IMR-90 (cell line): ENCODE data around the gene ADAMTS12. TPM values are rescaled to one million over a fixed set of nuclear protein-coding genes. Genes with fewer than 3 reads are reported as not detected.

Experiments
- ATAC-seq: fragments of 200-7000 bp; cut with Tn5 transposase; 2 replicates; pipeline ENCODE4 v1.9.1; 2020; ENCODE audit warnings: low read depth, mild to moderate bottlenecking, moderate library complexity
- BruUV-seq: library from RNA; stranded (reverse); fragments of 400-500 nt; replicated peaks from 2 replicates; lab custom pipeline; 2021; lab: Mats Ljungman, UMichigan
- CTCF ChIA-PET: fragments of 300-600 bp; formaldehyde crosslinking; extraction: SDS; loops from one replicate; lab custom pipeline; 2021; ENCODE audit warnings: antibody characterized with exemption; lab: Yijun Ruan, JAX
- POLR2A ChIA-PET: fragments of 300-600 bp; sonication (Branson Sonifier 250); formaldehyde crosslinking; loops from one replicate; lab custom pipeline; 2022; ENCODE audit warnings: antibody characterized with exemption; ENCODE audit not compliant: unreplicated experiment; lab: Charles Lee
- DNase-seq: peaks from one replicate; pipeline ENCODE4 v3.0.0; 2013
- H2AFZ ChIP-seq: replicated peaks from 2 replicates; pipeline ENCODE3; 2013; ENCODE audit warnings: low read length, mild to moderate bottlenecking; ENCODE audit not compliant: poor library complexity
- H2AK5ac ChIP-seq: 2 replicates; pipeline ENCODE4 v1.6.1; 2013; ENCODE audit warnings: low read depth, low read length, inconsistent platforms
- H2AK9ac ChIP-seq: replicated peaks from 2 replicates; pipeline ENCODE3; 2013; ENCODE audit warnings: mild to moderate bottlenecking, low read depth, low read length, moderate library complexity; ENCODE audit not compliant: poor library complexity
- H2BK120ac ChIP-seq: 2 replicates; pipeline ENCODE4 v1.6.1; 2013; ENCODE audit warnings: low read depth, low read length, inconsistent platforms
- H2BK15ac ChIP-seq: 3 replicates; pipeline ENCODE4 v1.6.1; 2013; ENCODE audit warnings: low read depth, low read length, inconsistent platforms
- H2BK20ac ChIP-seq: 2 replicates; pipeline ENCODE4 v1.6.1; 2013; ENCODE audit warnings: low read depth, mild to moderate bottlenecking, inconsistent platforms, low read length, moderate library complexity
- H2BK5ac ChIP-seq: 2 replicates; pipeline ENCODE4 v1.6.1; 2013; ENCODE audit warnings: mild to moderate bottlenecking, low read depth, low read length, inconsistent platforms; ENCODE audit not compliant: poor library complexity, severe bottlenecking
- H3K14ac ChIP-seq: replicated peaks from 2 replicates; pipeline ENCODE4 v1.6.1; 2013; ENCODE audit warnings: low read depth, low read length, inconsistent platforms
- H3K18ac ChIP-seq: 2 replicates; pipeline ENCODE4 v1.6.1; 2013; ENCODE audit warnings: low read depth, low read length, control low read depth
- H3K23ac ChIP-seq: 2 replicates; pipeline ENCODE4 v1.6.1; 2013; ENCODE audit warnings: low read depth, low read length, inconsistent platforms
- H3K27ac ChIP-seq: 2 replicates; pipeline ENCODE4 v1.5.1; 2013; ENCODE audit warnings: mild to moderate bottlenecking, control low read depth, low read length; ENCODE audit not compliant: insufficient read depth
- H3K27me3 ChIP-seq: 2 replicates; pipeline ENCODE4 v1.6.1; 2013; ENCODE audit warnings: low read length; ENCODE audit not compliant: control insufficient read depth, insufficient read depth
- H3K36me3 ChIP-seq: 2 replicates; pipeline ENCODE4 v1.6.1; 2013; ENCODE audit warnings: low read length, mixed read lengths; ENCODE audit not compliant: control insufficient read depth, insufficient read depth
- H3K4ac ChIP-seq: 2 replicates; pipeline ENCODE4 v1.6.1; 2013; ENCODE audit warnings: low read depth, low read length, inconsistent platforms
- H3K4me1 ChIP-seq: 2 replicates; pipeline ENCODE4 v1.6.1; 2013; ENCODE audit warnings: low read length, mixed read lengths; ENCODE audit not compliant: control insufficient read depth, insufficient read depth
- H3K4me2 ChIP-seq: 2 replicates; pipeline ENCODE4 v1.6.1; 2013; ENCODE audit warnings: low read depth, mild to moderate bottlenecking, control low read depth, low read length, moderate library complexity
- H3K4me3 ChIP-seq: 2 replicates; pipeline ENCODE4 v1.5.1; 2013; ENCODE audit warnings: low read depth, mild to moderate bottlenecking, control low read depth, low read length, moderate library complexity; ENCODE audit not compliant: insufficient read depth
- H3K56ac ChIP-seq: 2 replicates; pipeline ENCODE4 v1.6.1; 2013; ENCODE audit warnings: low read length, inconsistent platforms; ENCODE audit not compliant: insufficient read depth; ENCODE audit errors: extremely low read depth
- H3K79me1 ChIP-seq, 2 experiments: 2 replicates each; pipeline ENCODE4 v1.6.1; 2013; ENCODE audit warnings: low read length in 2 of 2, inconsistent platforms in 1 of 2, low read depth in 1 of 2
- H3K9ac ChIP-seq: 2 replicates; pipeline ENCODE4 v1.6.1; 2013; ENCODE audit warnings: low read depth, low read length, control low read depth
- H3K9me1 ChIP-seq: 2 replicates; pipeline ENCODE4 v1.6.1; 2013; ENCODE audit warnings: low read length, inconsistent platforms; ENCODE audit not compliant: insufficient read depth
- H3K9me3 ChIP-seq: 2 replicates; pipeline ENCODE4 v1.6.1; 2013; ENCODE audit warnings: low read length; ENCODE audit not compliant: control insufficient read depth, insufficient read depth
- H4K20me1 ChIP-seq: 2 replicates; pipeline ENCODE4 v1.6.1; 2013; ENCODE audit warnings: low read length, inconsistent platforms; ENCODE audit not compliant: insufficient read depth
- H4K5ac ChIP-seq: 2 replicates; pipeline ENCODE4 v1.6.1; 2013; ENCODE audit warnings: mild to moderate bottlenecking, low read depth, low read length, control low read depth
- H4K8ac ChIP-seq, 2 experiments: 2 replicates each; pipeline ENCODE4 v1.6.1; 2013; ENCODE audit warnings: low read depth in 2 of 2, low read length in 2 of 2, control low read depth in 1 of 2, inconsistent platforms in 1 of 2
- H4K91ac ChIP-seq: 2 replicates; pipeline ENCODE4 v1.6.1; 2013; ENCODE audit warnings: low read depth, low read length, inconsistent platforms; ENCODE audit not compliant: insufficient read depth
- BHLHE40 ChIP-seq: fragments of 150-350 bp; IDR thresholded peaks from 2 replicates; pipeline ENCODE4 v1.6.1; 2016; ENCODE audit warnings: mild to moderate bottlenecking, low read depth, low read length
- CEBPB ChIP-seq: IDR thresholded peaks from 2 replicates; pipeline ENCODE4 v1.6.1; 2012; ENCODE audit warnings: low read depth, low read length, improper control_type of control experiment
- CHD1 ChIP-seq: IDR thresholded peaks from 2 replicates; pipeline ENCODE4 v1.6.1; 2012; ENCODE audit warnings: low read depth, low read length, improper control_type of control experiment
- FOS ChIP-seq: fragments of 150-350 bp; IDR thresholded peaks from 2 replicates; pipeline ENCODE4 v1.6.1; 2016; ENCODE audit warnings: low read depth, low read length
- MAFK ChIP-seq: IDR thresholded peaks from 2 replicates; pipeline ENCODE4 v1.6.1; 2012; ENCODE audit warnings: low read depth, low read length, improper control_type of control experiment
- MAZ ChIP-seq: IDR thresholded peaks from 2 replicates; pipeline ENCODE4 v1.6.1; 2012; ENCODE audit warnings: low read depth, mild to moderate bottlenecking, low read length, improper control_type of control experiment, moderate library complexity, borderline replicate concordance
- MXI1 ChIP-seq: IDR thresholded peaks from 2 replicates; pipeline ENCODE4 v1.6.1; 2012; ENCODE audit warnings: low read depth, mild to moderate bottlenecking, low read length, moderate library complexity, borderline replicate concordance
- NFE2L2 ChIP-seq: fragments of 150-350 bp; IDR thresholded peaks from 2 replicates; pipeline ENCODE4 v1.6.1; 2016; ENCODE audit warnings: low read depth, mild to moderate bottlenecking, low read length
- POLR2A ChIP-seq: IDR thresholded peaks from 2 replicates; pipeline ENCODE4 v1.6.1; 2012; ENCODE audit warnings: mild to moderate bottlenecking, low read depth, low read length
- RAD21 ChIP-seq: IDR thresholded peaks from 2 replicates; pipeline ENCODE4 v1.6.1; 2012; ENCODE audit warnings: low read length, improper control_type of control experiment
- RCOR1 ChIP-seq: IDR thresholded peaks from 2 replicates; pipeline ENCODE4 v1.6.1; 2012; ENCODE audit warnings: mild to moderate bottlenecking, low read length, improper control_type of control experiment; ENCODE audit not compliant: insufficient replicate concordance
- RFX5 ChIP-seq: IDR thresholded peaks from 2 replicates; pipeline ENCODE4 v1.8.0; 2012; ENCODE audit warnings: low read depth, mild to moderate bottlenecking, low read length, moderate library complexity
- SMC3 ChIP-seq: fragments of 150-350 bp; IDR thresholded peaks from 2 replicates; pipeline ENCODE4 v1.6.1; 2016; ENCODE audit warnings: low read depth, mild to moderate bottlenecking, antibody characterized with exemption, low read length, moderate library complexity
- USF2 ChIP-seq: fragments of 150-350 bp; IDR thresholded peaks from 2 replicates; pipeline ENCODE4 v1.6.1; 2017; ENCODE audit warnings: mild to moderate bottlenecking, antibody characterized with exemption, low read length, low read depth
- dilution Hi-C: fragments of 300-500 bp; cut with HindIII; formaldehyde crosslinking; loops from one replicate; pipeline ENCODE4 v1.14.3; 2018; ENCODE audit warnings: low sequenced_read_pairs; ENCODE audit not compliant: unreplicated experiment
- in situ Hi-C: fragments of 300-500 bp; cut with MboI; formaldehyde crosslinking; loops from 3 replicates; pipeline ENCODE4 v1.14.3; 2019; ENCODE audit warnings: low sequenced_read_pairs, inconsistent platforms, mixed read lengths
- intact Hi-C: fragments of 100-400 bp; cut with micrococcal nuclease; formaldehyde crosslinking; loops from 2 replicates; pipeline ENCODE4 v1.10.0; 2022
- polyA plus RNA-seq, 3 experiments: library from polyadenylated mRNA; depleted of rRNA; stranded (reverse); fragments of >200 nt; gene quantifications; 2 replicates each; pipeline ENCODE4 v1.2.3, GENCODE V29; 2012; ENCODE audit warnings: low replicate concordance in 1 of 3
- total RNA-seq: library from RNA; depleted of rRNA; stranded (reverse); fragments of >200 nt; gene quantifications from 2 replicates; pipeline ENCODE4 v1.2.3, GENCODE V29; 2012
- TF ChIP-seq, protein P1 (sequence below): fragments of 150-350 bp; IDR thresholded peaks from 2 replicates; pipeline ENCODE4 v1.6.1; 2016; ENCODE audit warnings: low read depth, mild to moderate bottlenecking, low read length, moderate library complexity, borderline replicate concordance
- TF ChIP-seq, protein P2 (sequence below): conservative IDR thresholded peaks from 2 replicates; pipeline ENCODE4 v1.5.1; 2012; ENCODE audit warnings: mild to moderate bottlenecking, low read depth, low read length, improper control_type of control experiment

ADAMTS12 gene
- total and polyA plus RNA-seq, 2 of the 4 experiments (the other 2 are of a cell fraction) = 27.3 to 51.3 TPM

- no peak overlapping the region for H4K91ac ChIP-seq
- H3K56ac ChIP-seq = no peak overlapping the region
- H2BK20ac ChIP-seq = peak overlapping the region; percentile 71; the same call in 1 of the 2 replicates
- no peak overlapping the region for H3K27ac ChIP-seq
- H4K5ac ChIP-seq = no peak overlapping the region
- H3K79me1 ChIP-seq = peaks cover 0 to 8% of the 10 kb centered on the region in 2 experiments; a peak in 2 of 4 replicates
- H3K18ac ChIP-seq = peak overlapping the region; percentile 34; the same call in 1 of the 2 replicates
- TF ChIP-seq CEBPB (no peak), MAZ (no peak), USF2 (no peak), SMC3 (no peak), RCOR1 (no peak), BHLHE40 (no peak), POLR2A (no peak), NFE2L2 (no peak), RAD21 (no peak), FOS (no peak), RFX5 (no peak), MAFK (no peak), MXI1 (no peak), CHD1 (no peak)
- TF ChIP-seq, protein P1, sequence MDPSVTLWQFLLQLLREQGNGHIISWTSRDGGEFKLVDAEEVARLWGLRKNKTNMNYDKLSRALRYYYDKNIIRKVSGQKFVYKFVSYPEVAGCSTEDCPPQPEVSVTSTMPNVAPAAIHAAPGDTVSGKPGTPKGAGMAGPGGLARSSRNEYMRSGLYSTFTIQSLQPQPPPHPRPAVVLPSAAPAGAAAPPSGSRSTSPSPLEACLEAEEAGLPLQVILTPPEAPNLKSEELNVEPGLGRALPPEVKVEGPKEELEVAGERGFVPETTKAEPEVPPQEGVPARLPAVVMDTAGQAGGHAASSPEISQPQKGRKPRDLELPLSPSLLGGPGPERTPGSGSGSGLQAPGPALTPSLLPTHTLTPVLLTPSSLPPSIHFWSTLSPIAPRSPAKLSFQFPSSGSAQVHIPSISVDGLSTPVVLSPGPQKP = no peak
- TF ChIP-seq, protein P2, sequence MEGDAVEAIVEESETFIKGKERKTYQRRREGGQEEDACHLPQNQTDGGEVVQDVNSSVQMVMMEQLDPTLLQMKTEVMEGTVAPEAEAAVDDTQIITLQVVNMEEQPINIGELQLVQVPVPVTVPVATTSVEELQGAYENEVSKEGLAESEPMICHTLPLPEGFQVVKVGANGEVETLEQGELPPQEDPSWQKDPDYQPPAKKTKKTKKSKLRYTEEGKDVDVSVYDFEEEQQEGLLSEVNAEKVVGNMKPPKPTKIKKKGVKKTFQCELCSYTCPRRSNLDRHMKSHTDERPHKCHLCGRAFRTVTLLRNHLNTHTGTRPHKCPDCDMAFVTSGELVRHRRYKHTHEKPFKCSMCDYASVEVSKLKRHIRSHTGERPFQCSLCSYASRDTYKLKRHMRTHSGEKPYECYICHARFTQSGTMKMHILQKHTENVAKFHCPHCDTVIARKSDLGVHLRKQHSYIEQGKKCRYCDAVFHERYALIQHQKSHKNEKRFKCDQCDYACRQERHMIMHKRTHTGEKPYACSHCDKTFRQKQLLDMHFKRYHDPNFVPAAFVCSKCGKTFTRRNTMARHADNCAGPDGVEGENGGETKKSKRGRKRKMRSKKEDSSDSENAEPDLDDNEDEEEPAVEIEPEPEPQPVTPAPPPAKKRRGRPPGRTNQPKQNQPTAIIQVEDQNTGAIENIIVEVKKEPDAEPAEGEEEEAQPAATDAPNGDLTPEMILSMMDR = no peak
- in situ Hi-C loops (no loop called here), intact Hi-C loops (no loop called here), dilution Hi-C loops (no loop called here)
- 0 out of 2 replicates have a peak overlapping the region, but pooled peaks have one; percentile 59 for H3K14ac ChIP-seq
- no peaks in the 10 kb centered on the region for H3K27me3 ChIP-seq
- H2BK120ac ChIP-seq = peak overlapping the region; percentile 58; the same call in 1 of the 2 replicates
- H2BK5ac ChIP-seq = peak overlapping the region; percentile 49
- no peak overlapping the region for H2AK9ac ChIP-seq
- H3K4me3 ChIP-seq = no peak overlapping the region
- POLR2A ChIA-PET = no interaction called here
- H3K4ac ChIP-seq = no peak overlapping the region
- H3K4me2 ChIP-seq = no peak overlapping the region
- H3K36me3 ChIP-seq = no peaks in the 10 kb centered on the region
- DNase-seq (no peak), ATAC-seq (no peak)
- H2AFZ ChIP-seq = no peak overlapping the region
- peak overlapping the region; percentile 19; the same call in 1 of the 3 replicates for H2BK15ac ChIP-seq
- H3K9me1 ChIP-seq = peaks cover 5% of the 10 kb centered on the region; the same call in 1 of the 2 replicates
- no peaks in the 10 kb centered on the region for H4K20me1 ChIP-seq
- H2AK5ac ChIP-seq = no peak overlapping the region
- no peak overlapping the region for H3K23ac ChIP-seq
- CTCF ChIA-PET = no interaction called here
- BruUV-seq = no TSS peak
- H3K9ac ChIP-seq = no peak overlapping the region
- peaks cover 2% of the 10 kb centered on the region; the same call in 1 of the 2 replicates for H3K9me3 ChIP-seq
- peaks cover 3% of the 10 kb centered on the region; the same call in 1 of the 2 replicates for H3K4me1 ChIP-seq
- no peak overlapping the region for H4K8ac ChIP-seq
Observed at GRCh38 chr5:33691856-33692255, 199.9 kb downstream of the ADAMTS12 start.
